ENCODE results near the gene PIAS4. TPM values are rescaled to one million over a fixed set of nuclear protein-coding genes. Genes with fewer than 3 reads are reported as not detected.
"Not testable (repeated sequence)": the region's sequence is repeated elsewhere in the genome, so short reads cannot be mapped to it uniquely, and the experiment has no call there.

PIAS4 gene
- total RNA-seq, 1 experiment from 2014 or later: 45.9 TPM

DNA sequence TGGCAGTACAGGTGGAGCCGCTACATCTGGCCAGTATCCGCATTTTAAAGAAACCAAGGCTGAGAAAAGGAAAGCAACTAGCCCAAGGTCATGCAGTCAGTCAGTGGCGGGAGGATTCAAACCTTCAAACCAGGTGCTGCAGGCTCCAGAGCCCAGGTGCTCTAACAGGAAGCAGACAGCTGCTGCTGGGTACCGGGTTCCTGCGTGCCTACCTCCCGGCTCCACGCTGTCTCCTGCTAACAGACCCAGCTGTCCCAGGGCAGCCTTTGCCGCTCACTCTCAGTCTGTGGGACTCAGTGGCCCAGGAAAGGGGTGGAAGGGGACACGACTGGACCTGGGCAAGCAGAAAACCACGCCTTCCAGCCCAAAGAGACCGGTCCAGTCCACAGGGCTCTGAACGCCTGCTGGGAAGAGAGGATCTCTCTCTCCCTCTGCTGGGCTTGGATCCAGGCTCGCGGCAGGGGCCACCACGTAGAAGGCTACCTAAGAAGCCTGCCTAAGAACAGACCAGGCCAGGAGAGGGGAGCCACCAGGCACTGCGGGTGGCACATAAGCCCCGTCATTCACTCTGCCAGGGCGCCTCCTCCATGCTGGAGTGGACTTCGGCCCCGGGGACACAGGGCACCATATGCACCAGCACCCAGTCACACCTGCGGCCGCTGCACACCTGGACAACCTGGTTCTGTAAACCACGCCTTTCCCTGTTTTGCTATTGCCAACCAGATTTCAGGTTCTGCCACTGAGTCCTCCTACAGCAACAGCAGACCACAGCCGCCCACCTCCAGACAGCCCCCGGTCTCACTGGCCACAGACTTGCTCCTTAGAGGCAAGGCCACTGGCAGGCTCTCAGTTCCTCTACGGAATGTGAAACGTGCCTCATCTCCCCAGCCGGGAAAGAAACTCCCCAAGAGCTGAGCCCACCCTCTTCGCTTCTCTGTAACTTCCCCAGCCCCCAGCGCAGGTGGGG lies 41.2 kb upstream of the PIAS4 start (continued):
- TF ChIP-seq, protein P1, sequence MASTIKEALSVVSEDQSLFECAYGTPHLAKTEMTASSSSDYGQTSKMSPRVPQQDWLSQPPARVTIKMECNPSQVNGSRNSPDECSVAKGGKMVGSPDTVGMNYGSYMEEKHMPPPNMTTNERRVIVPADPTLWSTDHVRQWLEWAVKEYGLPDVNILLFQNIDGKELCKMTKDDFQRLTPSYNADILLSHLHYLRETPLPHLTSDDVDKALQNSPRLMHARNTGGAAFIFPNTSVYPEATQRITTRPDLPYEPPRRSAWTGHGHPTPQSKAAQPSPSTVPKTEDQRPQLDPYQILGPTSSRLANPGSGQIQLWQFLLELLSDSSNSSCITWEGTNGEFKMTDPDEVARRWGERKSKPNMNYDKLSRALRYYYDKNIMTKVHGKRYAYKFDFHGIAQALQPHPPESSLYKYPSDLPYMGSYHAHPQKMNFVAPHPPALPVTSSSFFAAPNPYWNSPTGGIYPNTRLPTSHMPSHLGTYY (CRISPR knock-in tag; IDR thresholded peaks at IDR 0.05): no peak
- TF ChIP-seq JUN (CRISPR knock-in tag; IDR thresholded peaks at IDR 0.05) (no peak), SP1 (CRISPR knock-in tag; conservative IDR thresholded peaks at IDR 0.05) (no peak), ZNF317 (CRISPR knock-in tag; IDR thresholded peaks at IDR 0.05; ENCODE audit: borderline replicate concordance, low read depth) (no peak)
- TF ChIP-seq, protein P2, sequence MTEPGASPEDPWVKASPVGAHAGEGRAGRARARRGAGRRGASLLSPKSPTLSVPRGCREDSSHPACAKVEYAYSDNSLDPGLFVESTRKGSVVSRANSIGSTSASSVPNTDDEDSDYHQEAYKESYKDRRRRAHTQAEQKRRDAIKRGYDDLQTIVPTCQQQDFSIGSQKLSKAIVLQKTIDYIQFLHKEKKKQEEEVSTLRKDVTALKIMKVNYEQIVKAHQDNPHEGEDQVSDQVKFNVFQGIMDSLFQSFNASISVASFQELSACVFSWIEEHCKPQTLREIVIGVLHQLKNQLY (CRISPR knock-in tag; IDR thresholded peaks at IDR 0.05): no peak
- TF ChIP-seq, protein P3, sequence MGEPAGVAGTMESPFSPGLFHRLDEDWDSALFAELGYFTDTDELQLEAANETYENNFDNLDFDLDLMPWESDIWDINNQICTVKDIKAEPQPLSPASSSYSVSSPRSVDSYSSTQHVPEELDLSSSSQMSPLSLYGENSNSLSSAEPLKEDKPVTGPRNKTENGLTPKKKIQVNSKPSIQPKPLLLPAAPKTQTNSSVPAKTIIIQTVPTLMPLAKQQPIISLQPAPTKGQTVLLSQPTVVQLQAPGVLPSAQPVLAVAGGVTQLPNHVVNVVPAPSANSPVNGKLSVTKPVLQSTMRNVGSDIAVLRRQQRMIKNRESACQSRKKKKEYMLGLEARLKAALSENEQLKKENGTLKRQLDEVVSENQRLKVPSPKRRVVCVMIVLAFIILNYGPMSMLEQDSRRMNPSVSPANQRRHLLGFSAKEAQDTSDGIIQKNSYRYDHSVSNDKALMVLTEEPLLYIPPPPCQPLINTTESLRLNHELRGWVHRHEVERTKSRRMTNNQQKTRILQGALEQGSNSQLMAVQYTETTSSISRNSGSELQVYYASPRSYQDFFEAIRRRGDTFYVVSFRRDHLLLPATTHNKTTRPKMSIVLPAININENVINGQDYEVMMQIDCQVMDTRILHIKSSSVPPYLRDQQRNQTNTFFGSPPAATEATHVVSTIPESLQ (CRISPR knock-in tag; IDR thresholded peaks at IDR 0.05): no peak

DNA sequence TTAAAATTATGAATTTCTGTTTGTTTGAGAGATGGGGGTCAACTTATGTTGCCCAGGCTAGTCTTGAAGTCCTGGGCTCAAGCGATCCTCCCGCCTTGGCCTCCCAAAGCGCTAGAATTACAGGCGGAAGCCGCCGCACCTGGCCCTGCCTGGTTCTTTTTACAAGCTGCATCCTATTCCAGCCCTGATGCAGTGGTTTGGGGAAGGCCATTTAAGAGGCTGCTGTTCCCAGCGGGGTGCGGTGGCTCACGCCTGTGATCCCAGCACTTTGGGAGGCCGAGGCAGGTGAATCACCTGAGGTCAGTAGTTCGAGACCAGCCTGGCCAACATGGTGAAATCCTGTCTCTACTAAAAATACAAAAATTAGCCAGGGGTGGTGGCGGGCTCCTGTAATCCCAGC lies 39.6 kb upstream of the PIAS4 start:
- H3K4me3 Mint-ChIP-seq; H3K27me3 Mint-ChIP-seq (ENCODE audit: low read depth); ATAC-seq; DNase-seq (ENCODE audit: low spot score); H3K9me3 Mint-ChIP-seq: not testable (repeated sequence)
- peaks cover 26% of the 10 kb centered on the region for H3K4me1 Mint-ChIP-seq
- POLR2A ChIA-PET: interaction anchor here (0.5 to 4.8 kb wide), 10 partner anchors 13 to 105 kb away, joined by 3 to 142 read pairs (median 4); partner anchors contain the start of genes EEF2 and NMRK2
- CTCF ChIA-PET: interaction anchor here (0.8 to 2.2 kb wide), 8 partner anchors 17 to 183 kb away, joined by 3 to 48 read pairs (median 7); partner anchors contain the start of genes ATCAY, EEF2, NMRK2 and ZBTB7A
- peaks cover 35% of the 10 kb centered on the region for H3K36me3 Mint-ChIP-seq
- peak overlapping the region; percentile 100 for H3K27ac Mint-ChIP-seq

GRCh38 chr19:3968556-3969434 lies 38.7 kb upstream of the PIAS4 start:
- peak overlapping the region; percentile 96 for H3K4me3 Mint-ChIP-seq
- H3K36me3 Mint-ChIP-seq: peaks cover 27% of the 10 kb centered on the region
- H3K27ac Mint-ChIP-seq: peak overlapping the region; percentile 100
- CTCF ChIA-PET: interaction anchor here (0.5 to 2.2 kb wide), 21 partner anchors 10 to 710 kb away, joined by 3 to 48 read pairs (median 4); partner anchors contain the start of genes APBA3, ATCAY, EEF2 and MRPL54
- ATAC-seq (peak; percentile 60), DNase-seq (ENCODE audit: low spot score) (peak; percentile 85)
- POLR2A ChIA-PET: interaction anchor here (0.5 to 4.8 kb wide), 18 partner anchors 10 to 119 kb away, joined by 3 to 142 read pairs (median 4); partner anchors contain the start of genes EEF2 and NMRK2
- no peaks in the 10 kb centered on the region for H3K9me3 Mint-ChIP-seq
- H3K27me3 Mint-ChIP-seq (ENCODE audit: low read depth): no peaks in the 10 kb centered on the region; the same call in 1 of the 2 replicates
- H3K4me1 Mint-ChIP-seq: peaks cover 26% of the 10 kb centered on the region
- TF ChIP-seq PRDM15 (CRISPR knock-in tag; IDR thresholded peaks at IDR 0.05): no peak
- peak; percentile 40; the same call in 1 of the 2 replicates for TF ChIP-seq ZNF121 (CRISPR knock-in tag; IDR thresholded peaks at IDR 0.05)
- no peak for TF ChIP-seq SOX15 (CRISPR knock-in tag; IDR thresholded peaks at IDR 0.05)
- peak; percentile 87; the same call in 1 of the 2 replicates for TF ChIP-seq JUN (CRISPR knock-in tag; IDR thresholded peaks at IDR 0.05)
- no peak for TF ChIP-seq CTCF (IDR thresholded peaks at IDR 0.05)
- TF ChIP-seq ZNF671 (CRISPR knock-in tag; IDR thresholded peaks at IDR 0.05): no peak
- no peak for TF ChIP-seq TEAD4 (CRISPR knock-in tag; IDR thresholded peaks at IDR 0.05)
- no peak for TF ChIP-seq ZBTB43 (CRISPR knock-in tag; IDR thresholded peaks at IDR 0.05)
- TF ChIP-seq, protein P4, sequence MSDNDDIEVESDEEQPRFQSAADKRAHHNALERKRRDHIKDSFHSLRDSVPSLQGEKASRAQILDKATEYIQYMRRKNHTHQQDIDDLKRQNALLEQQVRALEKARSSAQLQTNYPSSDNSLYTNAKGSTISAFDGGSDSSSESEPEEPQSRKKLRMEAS (CRISPR knock-in tag; IDR thresholded peaks at IDR 0.05): peak; percentile 65; the same call in 1 of the 2 replicates

All from WTC11 (cell line).